Psoas muscle (tissue), 8 donors: ENCODE results near the gene PODXL2. TPM values are rescaled to one million over a fixed set of nuclear protein-coding genes. Genes with fewer than 3 reads are reported as not detected.

Experiments used
- ATAC-seq, 4 donors: fragments of 200-7000 bp; cut with Tn5 transposase; one replicate each; pipeline ENCODE4 v1.9.1; 2020; ENCODE audit warnings: moderate library complexity in 3 of 4, mild to moderate bottlenecking in 2 of 4
- DNase-seq, 2 donors: peaks; one replicate each; pipeline ENCODE4 v3.0.0-alpha.2; 2020
- H3K27ac ChIP-seq: fragments of 200-600 bp; one replicate; pipeline ENCODE4 v1.8.0; 2022
- H3K27me3 ChIP-seq, 3 donors: fragments of 200-600 bp in 1 of 3; one replicate each; pipeline versions ENCODE4 v1.6.1 to v1.8.0; 2013 to 2022; ENCODE audit warnings: low read length in 2 of 3, mild to moderate bottlenecking in 2 of 3, moderate library complexity in 1 of 3; ENCODE audit not compliant: insufficient read depth in 3 of 3
- H3K36me3 ChIP-seq, 2 donors: fragments of 200-600 bp in 1 of 2; one replicate each; pipeline versions ENCODE4 v1.6.1 to v1.8.0; 2013 to 2022; ENCODE audit warnings: low read depth in 1 of 2, mild to moderate bottlenecking in 1 of 2, moderate library complexity in 1 of 2; ENCODE audit not compliant: insufficient read depth in 1 of 2
- H3K4me1 ChIP-seq: fragments of 200-600 bp; one replicate; pipeline ENCODE4 v1.8.0; 2022
- H3K4me3 ChIP-seq: fragments of 200-600 bp; one replicate; pipeline ENCODE4 v1.8.0; 2022; ENCODE audit warnings: mild to moderate bottlenecking
- H3K9me3 ChIP-seq: fragments of 200-600 bp; one replicate; pipeline ENCODE4 v1.8.0; 2022
- WGBS, 3 donors: extraction: QIAGEN DNeasy Blood & Tissue Kit; methylation state at CpG; one replicate each; pipeline versions ENCODE4 v1.1.6 to v1.1.7; 2013; 5-methylcytosine and 5-hydroxymethylcytosine counted together
- intact Hi-C, 2 donors: fragments of 100-400 bp; cut with DNase I; formaldehyde crosslinking; loops; one replicate each; pipeline versions ENCODE4 v1.11.0 to v1.14.2; 2022
- polyA plus RNA-seq, 3 donors: library from polyadenylated mRNA; stranded (reverse); fragments of 200-250 nt; gene quantifications; one replicate each; pipeline ENCODE4 v1.2.3, GENCODE V29; 2013
- total RNA-seq, 4 donors: library from RNA; stranded (reverse); fragmentation: NEBNext Ultra II Directional in 2 of 4; extraction: Animal tissue kit (Norgen Biotek cat#: 25700) in 2 of 4; gene quantifications; one replicate each; pipeline versions ENCODE4 v1.2.1 to v1.2.4, GENCODE V29; 2021 to 2023
- TF ChIP-seq, protein P1 (sequence below): fragments of 200-600 bp; IDR thresholded peaks from one replicate; pipeline ENCODE4 v1.8.0; 2022; ENCODE audit warnings: antibody characterized with exemption
- donor health status: healthy with polysubstance abuse.
- donor health status: DM: no; HTN: no; CAD: no; lungs with moderate emphysema.
- donor health status: Bipolar disorder and iron deficiency.
- donor health status: healthy.
- donor health status: DM: yes; HTN: yes; CAD: no.
- donor health status: DM: no; HTN: no; CAD: no.
- donor health status: DM: no; HTN: no; CAD: no.
- donor health status: DM: yes; HTN: yes; CAD: no.

Gene PODXL2
- total and polyA plus RNA-seq, 7 donors: 1.4 to 3.0 (median 2.1) TPM

DNA sequence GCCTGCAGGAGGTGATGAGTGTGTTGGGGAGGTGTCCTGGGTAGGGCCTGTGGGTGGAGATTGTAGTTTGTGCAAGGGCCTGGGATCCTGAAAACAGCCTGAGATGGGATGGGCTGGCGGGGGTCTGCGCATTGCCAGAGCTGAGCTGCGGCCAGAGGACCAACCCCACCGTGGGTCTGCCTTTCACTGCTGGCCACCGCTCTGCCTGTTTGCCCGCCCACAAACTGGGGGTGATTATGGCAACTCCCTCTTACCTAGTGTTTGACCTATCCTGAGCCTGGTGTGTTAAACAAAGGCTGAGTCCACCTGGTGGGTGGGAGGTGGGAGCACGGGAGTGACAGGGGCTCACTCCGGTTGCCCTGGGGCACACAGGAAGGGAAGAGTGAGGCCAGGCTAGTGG lies 53.6 kb downstream of the PODXL2 start:
- no peak for DNase-seq

DNA sequence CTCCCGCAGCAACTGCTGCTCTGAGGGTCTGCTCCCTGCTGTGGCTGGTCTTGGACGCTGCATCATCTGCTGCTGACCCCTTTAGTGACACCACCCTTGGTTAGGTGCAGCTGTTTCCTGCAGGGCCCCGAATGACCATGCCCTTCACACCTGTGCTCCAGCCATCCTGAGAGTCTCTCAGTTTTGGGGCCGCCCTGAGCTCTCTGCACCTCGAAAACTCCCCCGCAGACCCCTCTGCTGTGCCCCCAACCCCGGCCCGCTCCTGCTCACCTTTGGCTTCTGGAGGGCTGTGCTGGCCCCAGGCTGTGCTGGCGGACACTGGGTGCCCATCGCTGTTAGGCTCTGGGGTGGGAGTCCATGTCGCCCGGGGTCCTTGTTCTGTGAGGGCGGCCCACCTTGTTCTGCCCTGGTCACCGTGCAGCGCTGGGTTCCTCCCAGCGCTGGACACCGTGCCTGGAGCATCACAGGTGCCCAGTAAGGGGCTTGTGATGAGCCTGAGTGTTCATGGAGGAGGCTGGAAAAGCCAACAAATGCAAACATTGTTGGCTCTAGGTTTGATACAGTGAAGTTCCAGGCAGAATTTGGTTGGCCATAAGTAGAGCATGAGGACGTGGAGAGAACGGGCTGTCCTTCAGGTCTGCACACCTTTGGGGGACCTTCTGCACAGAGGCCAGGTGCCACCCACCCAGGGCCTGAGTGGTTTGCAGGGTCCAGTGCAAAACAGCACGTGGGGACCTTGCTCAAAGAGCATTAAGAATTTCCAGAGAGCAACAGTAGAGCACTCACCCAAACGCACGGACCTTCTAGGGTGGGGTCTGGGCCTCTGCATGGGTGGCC lies 56.1 kb downstream of the PODXL2 start:
- intact Hi-C loops: no loop called here
- ATAC-seq (no peak), DNase-seq (peak; percentile 9 to 42)
- Histone ChIP-seq H3K4me1 (peaks cover 22% of the 10 kb centered on the region), H3K27me3 (no peaks in the 10 kb centered on the region), H3K9me3 (no peaks in the 10 kb centered on the region), H3K36me3 (peaks cover 0 to 8% of the 10 kb centered on the region in 2 donors), H3K27ac (no peak overlapping the region), H3K4me3 (no peak overlapping the region)
- WGBS, 3 donors: 70 to 75% (median 72%) methylated on average over 22 of the region's 22 CpGs
- TF ChIP-seq, protein P1, sequence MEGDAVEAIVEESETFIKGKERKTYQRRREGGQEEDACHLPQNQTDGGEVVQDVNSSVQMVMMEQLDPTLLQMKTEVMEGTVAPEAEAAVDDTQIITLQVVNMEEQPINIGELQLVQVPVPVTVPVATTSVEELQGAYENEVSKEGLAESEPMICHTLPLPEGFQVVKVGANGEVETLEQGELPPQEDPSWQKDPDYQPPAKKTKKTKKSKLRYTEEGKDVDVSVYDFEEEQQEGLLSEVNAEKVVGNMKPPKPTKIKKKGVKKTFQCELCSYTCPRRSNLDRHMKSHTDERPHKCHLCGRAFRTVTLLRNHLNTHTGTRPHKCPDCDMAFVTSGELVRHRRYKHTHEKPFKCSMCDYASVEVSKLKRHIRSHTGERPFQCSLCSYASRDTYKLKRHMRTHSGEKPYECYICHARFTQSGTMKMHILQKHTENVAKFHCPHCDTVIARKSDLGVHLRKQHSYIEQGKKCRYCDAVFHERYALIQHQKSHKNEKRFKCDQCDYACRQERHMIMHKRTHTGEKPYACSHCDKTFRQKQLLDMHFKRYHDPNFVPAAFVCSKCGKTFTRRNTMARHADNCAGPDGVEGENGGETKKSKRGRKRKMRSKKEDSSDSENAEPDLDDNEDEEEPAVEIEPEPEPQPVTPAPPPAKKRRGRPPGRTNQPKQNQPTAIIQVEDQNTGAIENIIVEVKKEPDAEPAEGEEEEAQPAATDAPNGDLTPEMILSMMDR: no peak

More for the DNA sequence above, 53.6 kb downstream of the PODXL2 start:
- no peaks in the 10 kb centered on the region for H3K9me3 ChIP-seq
- intact Hi-C loops: no loop called here
- peaks cover 0 to 29% of the 10 kb centered on the region in 2 donors for H3K36me3 ChIP-seq
- TF ChIP-seq, protein P1: no peak
- WGBS, 3 donors: 91 to 93% (median 92%) methylated on average over 8 of the region's 8 CpGs
- ATAC-seq: no peak
- H3K4me3 ChIP-seq: no peak overlapping the region
- H3K4me1 ChIP-seq: peaks cover 9% of the 10 kb centered on the region
- no peak overlapping the region for H3K27ac ChIP-seq
- no peaks in the 10 kb centered on the region for H3K27me3 ChIP-seq

DNA sequence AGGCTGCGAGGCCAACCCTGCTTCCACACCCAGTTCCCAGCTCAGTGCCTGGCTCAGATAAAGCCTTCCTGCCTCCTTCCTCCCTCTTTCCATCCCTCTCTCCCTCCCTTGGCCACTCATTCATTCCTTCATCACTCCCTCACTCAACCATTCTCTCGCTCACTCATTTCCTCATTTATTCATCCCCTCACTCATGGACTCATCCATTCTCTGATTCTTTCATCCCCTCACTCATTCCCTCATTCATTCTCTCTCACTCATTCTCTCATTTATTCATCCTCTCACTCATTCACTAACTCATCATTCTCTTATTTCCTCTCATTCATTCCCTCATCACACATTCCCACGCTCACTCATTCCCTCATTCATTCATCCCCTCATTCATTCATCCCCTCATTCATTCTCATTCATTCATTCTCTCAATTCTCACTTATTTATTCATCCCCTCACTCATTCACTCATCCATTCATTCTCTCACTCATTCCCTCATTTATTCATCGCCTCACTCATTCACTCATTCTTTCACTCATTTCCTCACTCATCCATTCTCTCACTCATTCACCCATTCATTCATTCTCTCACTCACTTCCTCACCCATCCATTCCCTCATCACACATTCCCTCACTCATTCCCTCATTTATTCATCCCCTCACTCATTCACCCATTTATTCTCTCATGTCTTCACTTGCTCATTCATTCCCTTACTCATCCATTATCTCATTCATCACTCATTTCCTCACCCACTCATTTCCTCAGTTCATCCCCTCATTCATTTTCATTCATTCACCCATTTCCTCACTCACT lies 56.9 kb downstream of the PODXL2 start:
- Histone ChIP-seq H3K27ac (no peak overlapping the region), H3K36me3 (peaks cover 0 to 3% of the 10 kb centered on the region in 2 donors), H3K4me3 (no peak overlapping the region), H3K9me3 (no peaks in the 10 kb centered on the region), H3K27me3 (no peaks in the 10 kb centered on the region), H3K4me1 (peaks cover 22% of the 10 kb centered on the region)
- ATAC-seq (no peak), DNase-seq (no peak)
- intact Hi-C loops: no loop called here
- 81 to 86% (median 83%) methylated on average over 4 of the region's 4 CpGs for WGBS, 3 donors
- TF ChIP-seq, protein P1: no peak

DNA sequence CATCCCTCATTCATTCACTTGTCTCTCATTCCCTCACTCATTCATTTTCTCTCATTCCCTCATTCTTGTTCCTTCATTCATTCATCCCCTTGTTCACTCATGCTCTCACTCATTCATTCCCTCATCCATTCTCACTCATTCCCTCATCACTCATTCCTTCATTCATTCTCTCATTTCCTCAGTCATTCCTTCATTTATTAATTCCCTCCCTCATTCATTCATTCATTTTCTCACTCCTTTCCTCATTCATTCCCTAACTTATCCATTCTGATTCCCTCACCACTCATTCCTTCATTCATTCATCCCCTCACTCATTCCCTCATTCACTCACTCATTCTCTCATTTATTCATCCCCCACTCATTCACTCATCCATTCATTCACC lies 57.5 kb downstream of the PODXL2 start:
- Histone ChIP-seq H3K27ac (no peak overlapping the region), H3K4me1 (peaks cover 22% of the 10 kb centered on the region), H3K36me3 (peaks cover 0 to 5% of the 10 kb centered on the region in 2 donors), H3K27me3 (no peaks in the 10 kb centered on the region), H3K9me3 (no peaks in the 10 kb centered on the region), H3K4me3 (no peak overlapping the region)
- TF ChIP-seq, protein P1: no peak
- intact Hi-C loops: no loop called here
- ATAC-seq (no peak), DNase-seq (no peak)
